Stomach (tissue), 9 donors: ENCODE data around the gene FSTL5. TPM values are rescaled to one million over a fixed set of nuclear protein-coding genes. Genes with fewer than 3 reads are reported as not detected.

Experiments
- DNase-seq, 2 donors: peaks; one replicate each; pipeline versions ENCODE4 v3.0.0 to v3.0.0-alpha.2; 2013 to 2019
- H3K27ac ChIP-seq, 5 donors: fragments of 200-600 bp in 4 of 5; sonication (generic) in 4 of 5; one replicate each; pipeline ENCODE4 v1.5.1; 2013 to 2019; ENCODE audit warnings: mild to moderate bottlenecking in 1 of 5, moderate library complexity in 1 of 5
- H3K27me3 ChIP-seq, 3 donors: fragments of 200-600 bp; sonication (generic); one replicate each; pipeline ENCODE4 v1.5.1; 2017 to 2019; ENCODE audit warnings: mixed run types in 1 of 3
- H3K36me3 ChIP-seq, 4 donors: fragments of 200-600 bp; sonication (generic); 1 replicate in 3 of 4; 2 replicates in 1 of 4; pipeline ENCODE4 v1.5.1; 2016 to 2019
- H3K4me1 ChIP-seq, 4 donors: fragments of 200-600 bp; sonication (generic); one replicate each; pipeline ENCODE4 v1.5.1; 2016 to 2019
- H3K4me3 ChIP-seq, 4 donors: fragments of 200-600 bp; sonication (generic) in 3 of 4; one replicate each; pipeline ENCODE4 v1.5.1; 2016 to 2019; ENCODE audit warnings: mild to moderate bottlenecking in 1 of 4
- H3K9me3 ChIP-seq, 4 donors: fragments of 200-600 bp; sonication (generic); one replicate each; pipeline ENCODE4 v1.5.1; 2016 to 2019
- EP300 ChIP-seq: sonication (generic); formaldehyde crosslinking; IDR thresholded peaks from one replicate; pipeline ENCODE4 v1.6.1; 2017; ENCODE audit warnings: antibody characterized with exemption
- POLR2A ChIP-seq, 4 donors: fragments of 450-650 bp; IDR thresholded peaks; one replicate each; pipeline ENCODE4 v1.6.1; 2016; ENCODE audit warnings: antibody characterized with exemption in 4 of 4, control low read depth in 2 of 4, mild to moderate bottlenecking in 1 of 4, moderate library complexity in 1 of 4
- POLR2AphosphoS5 ChIP-seq, 3 donors: sonication (generic); formaldehyde crosslinking; IDR thresholded peaks; one replicate each; pipeline ENCODE4 v1.6.1; 2016; ENCODE audit warnings: antibody characterized with exemption in 3 of 3
- WGBS, 5 donors: extraction: QIAGEN DNeasy Blood & Tissue Kit in 3 of 5; methylation state at CpG; one replicate each; pipeline versions ENCODE4 v1.1.5 to v1.1.7; 2013 to 2018; 5-methylcytosine and 5-hydroxymethylcytosine counted together
- intact Hi-C: fragments of 100-400 bp; cut with DNase I; formaldehyde crosslinking; loops from one replicate; pipeline ENCODE4 v1.15.1; 2023; ENCODE audit warnings: low total_unique reads
- polyA plus RNA-seq, 3 donors: library from polyadenylated mRNA; stranded (reverse); fragments of 200-250 nt; gene quantifications; one replicate each; pipeline ENCODE4 v1.2.3, GENCODE V29; 2013
- total RNA-seq, 5 donors: library from RNA; depleted of rRNA; stranded (reverse); fragments of >200 nt; gene quantifications; one replicate each; pipeline versions ENCODE4 v1.1.0 to v1.2.3, GENCODE V29; 2014 to 2016
- TF ChIP-seq, protein P1 (sequence below), 7 experiments: fragments of 450-650 bp in 4 of 7; fragments of 200-600 bp in 3 of 7; sonication (generic) in 3 of 7; IDR thresholded peaks; one replicate each; pipeline ENCODE4 v1.5.1; 2016 to 2019; ENCODE audit warnings: antibody characterized with exemption in 7 of 7, control low read depth in 2 of 7, mild to moderate bottlenecking in 1 of 7
- donor health status: healthy with polysubstance abuse.
- donor health status: Bipolar disorder and iron deficiency.
- donor health status: healthy.

Gene FSTL5
- total and polyA plus RNA-seq, 8 donors, result 4.6 TPM; not detected in 7

DNA sequence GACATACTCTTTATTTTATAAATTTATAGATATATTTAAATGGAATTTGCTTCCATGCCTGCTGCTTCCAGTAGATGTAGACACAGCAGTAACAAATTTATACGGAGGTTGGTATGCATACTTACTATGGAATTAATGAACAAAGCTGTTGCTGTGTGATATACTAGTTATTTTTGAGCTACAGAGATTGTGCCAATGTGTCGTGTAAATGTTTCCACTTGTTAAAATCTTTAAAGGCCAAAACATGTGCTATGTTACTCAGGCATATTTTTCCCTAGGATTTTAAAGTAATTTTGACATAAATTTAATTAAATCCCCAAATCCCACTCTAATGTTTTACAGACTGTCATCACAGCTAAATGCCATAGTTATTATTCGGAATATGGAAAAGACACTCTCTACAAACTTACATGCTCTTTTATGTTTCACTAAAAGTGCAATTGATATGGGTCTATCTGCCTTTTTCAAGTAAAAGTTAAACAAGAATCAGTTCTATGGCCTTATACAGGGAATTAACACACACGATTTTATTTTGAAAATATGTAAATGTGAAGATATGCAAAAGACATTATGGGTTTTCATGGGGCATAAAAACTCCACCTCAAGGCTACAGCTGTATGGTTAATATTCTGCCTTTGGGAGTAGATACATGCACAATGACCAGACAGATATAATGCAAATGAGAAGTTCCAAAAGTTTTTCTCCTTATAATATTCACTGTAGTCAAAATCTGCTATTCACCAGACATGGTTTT lies 256.8 kb downstream of the FSTL5 start:
- Histone ChIP-seq H3K27me3 (no peaks in the 10 kb centered on the region), H3K4me3 (no peak overlapping the region), H3K4me1 (no peaks in the 10 kb centered on the region), H3K27ac (no peak overlapping the region), H3K9me3 (no peaks in the 10 kb centered on the region), H3K36me3 (no peaks in the 10 kb centered on the region)
- TF ChIP-seq, protein P1, sequence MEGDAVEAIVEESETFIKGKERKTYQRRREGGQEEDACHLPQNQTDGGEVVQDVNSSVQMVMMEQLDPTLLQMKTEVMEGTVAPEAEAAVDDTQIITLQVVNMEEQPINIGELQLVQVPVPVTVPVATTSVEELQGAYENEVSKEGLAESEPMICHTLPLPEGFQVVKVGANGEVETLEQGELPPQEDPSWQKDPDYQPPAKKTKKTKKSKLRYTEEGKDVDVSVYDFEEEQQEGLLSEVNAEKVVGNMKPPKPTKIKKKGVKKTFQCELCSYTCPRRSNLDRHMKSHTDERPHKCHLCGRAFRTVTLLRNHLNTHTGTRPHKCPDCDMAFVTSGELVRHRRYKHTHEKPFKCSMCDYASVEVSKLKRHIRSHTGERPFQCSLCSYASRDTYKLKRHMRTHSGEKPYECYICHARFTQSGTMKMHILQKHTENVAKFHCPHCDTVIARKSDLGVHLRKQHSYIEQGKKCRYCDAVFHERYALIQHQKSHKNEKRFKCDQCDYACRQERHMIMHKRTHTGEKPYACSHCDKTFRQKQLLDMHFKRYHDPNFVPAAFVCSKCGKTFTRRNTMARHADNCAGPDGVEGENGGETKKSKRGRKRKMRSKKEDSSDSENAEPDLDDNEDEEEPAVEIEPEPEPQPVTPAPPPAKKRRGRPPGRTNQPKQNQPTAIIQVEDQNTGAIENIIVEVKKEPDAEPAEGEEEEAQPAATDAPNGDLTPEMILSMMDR (IDR thresholded peaks at IDR 0.05), result no peak
- TF ChIP-seq POLR2A (IDR thresholded peaks at IDR 0.05), result no peak
- TF ChIP-seq EP300, result no peak
- no peak for TF ChIP-seq POLR2AphosphoS5 (IDR thresholded peaks at IDR 0.05)
- WGBS, 5 donors, result 52 to 68% (median 64%) methylated on average over 4 of the region's 4 CpGs
- intact Hi-C loops, result no loop called here
- DNase-seq, result no peak

DNA sequence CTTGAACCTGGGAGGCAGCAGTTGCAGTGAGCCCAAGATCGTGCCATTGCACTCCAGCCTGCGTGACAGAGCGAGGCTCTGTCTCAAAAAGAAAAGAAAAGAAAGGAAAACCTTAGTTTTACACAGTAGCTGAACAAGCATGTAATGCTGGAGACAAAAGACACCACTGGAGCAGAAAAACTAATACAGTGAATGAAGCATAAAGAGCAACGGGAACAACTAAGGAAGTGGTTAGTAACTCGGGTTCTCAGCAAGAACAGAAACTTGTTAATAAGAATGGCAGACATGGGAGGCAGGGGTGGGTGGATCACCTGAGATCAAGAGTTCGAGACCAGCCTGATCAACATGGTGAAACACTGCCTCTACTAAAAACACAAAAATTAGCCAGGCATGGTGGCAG lies 263.7 kb downstream of the FSTL5 start:
- intact Hi-C loops, result no loop called here
- no peaks in the 10 kb centered on the region for H3K9me3 ChIP-seq
- no peaks in the 10 kb centered on the region for H3K27me3 ChIP-seq
- WGBS, 5 donors, result 78 to 90% (median 80%) methylated on average over 6 of the region's 6 CpGs
- no peak for DNase-seq
- no peaks in the 10 kb centered on the region for H3K36me3 ChIP-seq
- H3K4me1 ChIP-seq, result no peaks in the 10 kb centered on the region
- H3K27ac ChIP-seq, result no peak overlapping the region
- TF ChIP-seq POLR2AphosphoS5 (IDR thresholded peaks at IDR 0.05) (no peak), POLR2A (IDR thresholded peaks at IDR 0.05) (no peak), EP300 (no peak)
- TF ChIP-seq, protein P1 (IDR thresholded peaks at IDR 0.05), result no peak
- no peak overlapping the region for H3K4me3 ChIP-seq

DNA sequence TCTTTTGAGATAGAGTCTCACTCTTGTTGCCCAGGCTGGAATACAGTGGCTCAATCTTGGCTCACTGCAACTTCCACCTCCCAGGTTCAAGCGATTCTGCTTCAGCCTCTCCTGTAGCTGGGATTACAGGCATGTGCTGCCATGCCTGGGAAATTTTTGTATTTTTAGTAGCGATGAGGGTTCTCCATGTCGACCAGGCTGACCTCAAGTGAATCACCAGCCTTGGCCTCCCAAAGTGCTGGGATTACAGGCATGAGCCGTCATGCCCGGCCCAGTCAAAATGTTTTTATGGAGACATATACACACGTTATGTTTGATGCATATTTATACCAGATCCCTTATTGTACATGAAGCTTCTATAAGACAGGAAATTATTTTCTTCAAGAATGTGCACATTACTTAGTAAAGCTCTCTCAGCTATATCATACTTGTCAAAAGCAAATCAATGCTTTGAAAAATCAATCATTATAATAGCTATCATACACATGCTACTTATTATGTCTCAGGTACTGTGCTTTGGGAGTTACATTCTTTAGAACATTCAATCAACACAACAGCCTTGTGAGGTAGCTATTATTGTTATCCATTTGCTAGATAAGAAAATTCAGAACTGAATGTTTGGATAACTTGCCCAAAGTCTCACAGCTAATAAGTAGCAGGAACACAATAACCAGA lies 269.2 kb downstream of the FSTL5 start:
- Histone ChIP-seq H3K9me3 (no peaks in the 10 kb centered on the region), H3K27me3 (no peaks in the 10 kb centered on the region), H3K36me3 (no peaks in the 10 kb centered on the region), H3K4me1 (no peaks in the 10 kb centered on the region), H3K27ac (no peak overlapping the region), H3K4me3 (no peak overlapping the region)
- intact Hi-C loops, result no loop called here
- WGBS, 5 donors, result 81 to 90% (median 87%) methylated on average over 6 of the region's 6 CpGs
- DNase-seq, result no peak
- TF ChIP-seq EP300 (no peak), POLR2AphosphoS5 (IDR thresholded peaks at IDR 0.05) (no peak), POLR2A (IDR thresholded peaks at IDR 0.05) (no peak)
- TF ChIP-seq, protein P1 (IDR thresholded peaks at IDR 0.05), result no peak

DNA sequence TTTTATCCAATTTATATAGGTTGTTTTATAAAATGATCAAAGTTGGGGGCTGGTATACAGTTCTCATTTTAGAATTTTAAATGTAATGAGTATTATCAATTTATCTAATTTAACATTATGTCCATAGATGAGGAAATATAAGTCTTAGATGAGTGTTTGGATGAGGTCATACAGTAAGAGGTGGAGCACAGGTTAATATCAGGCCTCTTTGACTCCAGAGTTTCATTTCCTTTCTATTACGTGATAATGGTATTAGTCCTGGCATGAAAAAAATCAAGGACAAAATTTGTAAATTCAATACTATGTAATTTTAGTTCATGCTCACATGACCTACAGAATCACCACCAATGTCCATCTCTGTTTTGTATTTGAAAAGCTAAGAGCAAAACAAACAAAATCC lies 269.8 kb downstream of the FSTL5 start:
- intact Hi-C loops, result no loop called here
- Histone ChIP-seq H3K36me3 (no peaks in the 10 kb centered on the region), H3K27me3 (no peaks in the 10 kb centered on the region), H3K9me3 (no peaks in the 10 kb centered on the region), H3K27ac (no peak overlapping the region), H3K4me1 (no peaks in the 10 kb centered on the region), H3K4me3 (no peak overlapping the region)
- TF ChIP-seq POLR2A (IDR thresholded peaks at IDR 0.05) (no peak), POLR2AphosphoS5 (IDR thresholded peaks at IDR 0.05) (no peak), EP300 (no peak)
- TF ChIP-seq, protein P1 (IDR thresholded peaks at IDR 0.05), result no peak
- WGBS, 5 donors, result 47 to 81% (median 68%) methylated on average over 1 of the region's 1 CpG
- DNase-seq, result no peak
